Subcutaneous abdominal adipose tissue (tissue), 5 donors: ENCODE measurements around the gene CSF1R.

Experiments
- H3K27ac ChIP-seq: one replicate; pipeline ENCODE4 v1.7.0; 2013; ENCODE audit warnings: low read depth, mild to moderate bottlenecking, inconsistent platforms, low read length, moderate library complexity
- H3K27me3 ChIP-seq, 5 donors: one replicate each; pipeline ENCODE4 v1.7.0; 2013; ENCODE audit warnings: low read length in 5 of 5, inconsistent platforms in 1 of 5; ENCODE audit not compliant: control insufficient read depth in 5 of 5, insufficient read depth in 4 of 5
- H3K36me3 ChIP-seq, 5 donors: one replicate each; pipeline ENCODE4 v1.7.0; 2013; ENCODE audit warnings: low read length in 5 of 5; ENCODE audit not compliant: control insufficient read depth in 5 of 5, insufficient read depth in 5 of 5
- H3K4me1 ChIP-seq, 5 donors: one replicate each; pipeline ENCODE4 v1.7.0; 2013; ENCODE audit warnings: low read length in 5 of 5, mild to moderate bottlenecking in 3 of 5, moderate library complexity in 1 of 5; ENCODE audit not compliant: control insufficient read depth in 5 of 5, insufficient read depth in 5 of 5
- H3K4me3 ChIP-seq, 5 donors: one replicate each; pipeline ENCODE4 v1.7.0; 2013; ENCODE audit warnings: low read length in 5 of 5, low read depth in 1 of 5
- H3K9ac ChIP-seq, 5 donors: one replicate each; pipeline ENCODE4 v1.7.0; 2013; ENCODE audit warnings: low read length in 5 of 5, mild to moderate bottlenecking in 4 of 5, moderate library complexity in 3 of 5
- H3K9me3 ChIP-seq, 5 donors: one replicate each; pipeline ENCODE4 v1.7.0; 2013; ENCODE audit warnings: low read length in 5 of 5; ENCODE audit not compliant: control insufficient read depth in 5 of 5
- donor health status: healthy.
- donor health status: healthy.
- donor health status: healthy.
- donor health status: healthy.
- donor health status: healthy.

The CSF1R gene

GRCh38 chr5:150058480-150059126 lies 27.8 kb downstream of the CSF1R start:
- H3K4me3 ChIP-seq = no peak overlapping the region
- H3K27ac ChIP-seq = peak overlapping the region; percentile 48
- peaks cover 0 to 59% (median 22%) of the 10 kb centered on the region in 5 donors for H3K36me3 ChIP-seq
- H3K27me3 ChIP-seq = no peaks in the 10 kb centered on the region
- no peaks in the 10 kb centered on the region for H3K9me3 ChIP-seq
- no peak overlapping the region for H3K9ac ChIP-seq
- H3K4me1 ChIP-seq = peaks cover 1 to 38% (median 10%) of the 10 kb centered on the region in 5 donors

GRCh38 chr5:150057996-150058395 lies 28.4 kb downstream of the CSF1R start:
- no peaks in the 10 kb centered on the region for H3K27me3 ChIP-seq
- H3K36me3 ChIP-seq = peaks cover 0 to 65% (median 28%) of the 10 kb centered on the region in 5 donors
- H3K4me3 ChIP-seq = no peak overlapping the region
- H3K27ac ChIP-seq = peak overlapping the region; percentile 48
- H3K4me1 ChIP-seq = peaks cover 1 to 38% (median 9%) of the 10 kb centered on the region in 5 donors
- H3K9ac ChIP-seq = no peak overlapping the region
- no peaks in the 10 kb centered on the region for H3K9me3 ChIP-seq

- Histone ChIP-seq H3K4me1 (peaks cover 0 to 38% (median 8%) of the 10 kb centered on the region in 5 donors), H3K9ac (no peak overlapping the region), H3K4me3 (no peak overlapping the region), H3K9me3 (no peaks in the 10 kb centered on the region), H3K36me3 (peaks cover 0 to 70% (median 33%) of the 10 kb centered on the region in 5 donors), H3K27me3 (no peaks in the 10 kb centered on the region), H3K27ac (no peak overlapping the region)
Observed at GRCh38 chr5:150057511-150057910, 28.8 kb downstream of the CSF1R start.

- Histone ChIP-seq H3K36me3 (peaks cover 0 to 75% (median 37%) of the 10 kb centered on the region in 5 donors), H3K9me3 (no peaks in the 10 kb centered on the region), H3K27me3 (no peaks in the 10 kb centered on the region), H3K4me1 (peaks cover 0 to 39% (median 8%) of the 10 kb centered on the region in 5 donors), H3K27ac (no peak overlapping the region), H3K4me3 (no peak overlapping the region), H3K9ac (no peak overlapping the region)
Observed at GRCh38 chr5:150057052-150057451, 29.3 kb downstream of the CSF1R start.

GRCh38 chr5:150056075-150056443 lies 30.3 kb downstream of the CSF1R start:
- Histone ChIP-seq H3K27me3 (no peaks in the 10 kb centered on the region), H3K9ac (no peak overlapping the region), H3K36me3 (peaks cover 0 to 79% (median 47%) of the 10 kb centered on the region in 5 donors), H3K9me3 (no peaks in the 10 kb centered on the region), H3K4me1 (peaks cover 0 to 41% (median 8%) of the 10 kb centered on the region in 5 donors), H3K27ac (no peak overlapping the region), H3K4me3 (no peak overlapping the region)

GRCh38 chr5:150055326-150056074 lies 30.9 kb downstream of the CSF1R start:
- H3K36me3 ChIP-seq = peaks cover 3 to 79% (median 51%) of the 10 kb centered on the region in 5 donors
- no peak overlapping the region for H3K9ac ChIP-seq

GRCh38 chr5:150054569-150054968 lies 31.8 kb downstream of the CSF1R start:
- H3K4me3 ChIP-seq = no peak overlapping the region
- H3K9ac ChIP-seq = no peak overlapping the region
- peaks cover 0 to 41% (median 8%) of the 10 kb centered on the region in 5 donors for H3K4me1 ChIP-seq
- no peaks in the 10 kb centered on the region for H3K27me3 ChIP-seq
- H3K9me3 ChIP-seq = no peaks in the 10 kb centered on the region
- peaks cover 3 to 82% (median 60%) of the 10 kb centered on the region in 5 donors for H3K36me3 ChIP-seq
- H3K27ac ChIP-seq = no peak overlapping the region

More at GRCh38 chr5:150055326-150056074, 30.9 kb downstream of the CSF1R start:
- peaks cover 0 to 42% (median 8%) of the 10 kb centered on the region in 5 donors for H3K4me1 ChIP-seq
- H3K9me3 ChIP-seq = no peaks in the 10 kb centered on the region
- no peak overlapping the region for H3K4me3 ChIP-seq
- no peaks in the 10 kb centered on the region for H3K27me3 ChIP-seq
- no peak overlapping the region for H3K27ac ChIP-seq

- no peak overlapping the region for H3K9ac ChIP-seq
- no peak overlapping the region for H3K27ac ChIP-seq
- H3K27me3 ChIP-seq = no peaks in the 10 kb centered on the region
- H3K9me3 ChIP-seq = no peaks in the 10 kb centered on the region
- H3K4me1 ChIP-seq = peaks cover 0 to 36% (median 4%) of the 10 kb centered on the region in 5 donors
- no peak overlapping the region for H3K4me3 ChIP-seq
- H3K36me3 ChIP-seq = peaks cover 3 to 87% (median 67%) of the 10 kb centered on the region in 5 donors
Observed at GRCh38 chr5:150053713-150054392, 32.5 kb downstream of the CSF1R start.

- no peaks in the 10 kb centered on the region for H3K9me3 ChIP-seq
- peaks cover 0 to 31% (median 4%) of the 10 kb centered on the region in 5 donors for H3K4me1 ChIP-seq
- peaks cover 3 to 94% (median 74%) of the 10 kb centered on the region in 5 donors for H3K36me3 ChIP-seq
- H3K27me3 ChIP-seq = no peaks in the 10 kb centered on the region
- H3K4me3 ChIP-seq = no peak overlapping the region
- H3K9ac ChIP-seq = no peak overlapping the region
- no peak overlapping the region for H3K27ac ChIP-seq
Observed at GRCh38 chr5:150052956-150053712, 33.2 kb downstream of the CSF1R start.
